ENCODE data around the gene PAWR. TPM values are rescaled to one million over a fixed set of nuclear protein-coding genes. Genes with fewer than 3 reads are reported as not detected.
A peak's percentile ranks its signal among the peaks of the same experiment; 100 is the strongest.

The PAWR gene
- total RNA-seq, 1 experiment from 2014 or later: 83.2 TPM

GRCh38 chr12:79618848-79619404, 71.8 kb downstream of the PAWR start:
- Histone ChIP-seq H3K36me3 (ENCODE audit: insufficient read depth, low read length) (peaks cover 20% of the 10 kb centered on the region), H3K79me2 (ENCODE audit: low read length) (peaks cover 96% of the 10 kb centered on the region), H2AFZ (ENCODE audit: low read length) (no peak overlapping the region), H3K9ac (ENCODE audit: low read length) (no peak overlapping the region), H3K9me3 (ENCODE audit: low read length) (no peaks in the 10 kb centered on the region), H3K4me3 (ENCODE audit: low read length) (no peak overlapping the region), H3K4me2 (ENCODE audit: low read depth, low read length, poor library complexity, severe bottlenecking) (no peak overlapping the region), H4K20me1 (ENCODE audit: insufficient read depth, low read depth, low read length) (no peaks in the 10 kb centered on the region), H3K27me3 (ENCODE audit: low read length) (no peaks in the 10 kb centered on the region), H3K9me2 (replicated peaks; ENCODE audit: insufficient read depth, low read length) (no peaks in the 10 kb centered on the region), H3K4me1 (ENCODE audit: low read length) (peaks cover 47% of the 10 kb centered on the region), H3K27ac (ENCODE audit: low read length) (no peak overlapping the region)
- no peak for DNase-seq

DNA sequence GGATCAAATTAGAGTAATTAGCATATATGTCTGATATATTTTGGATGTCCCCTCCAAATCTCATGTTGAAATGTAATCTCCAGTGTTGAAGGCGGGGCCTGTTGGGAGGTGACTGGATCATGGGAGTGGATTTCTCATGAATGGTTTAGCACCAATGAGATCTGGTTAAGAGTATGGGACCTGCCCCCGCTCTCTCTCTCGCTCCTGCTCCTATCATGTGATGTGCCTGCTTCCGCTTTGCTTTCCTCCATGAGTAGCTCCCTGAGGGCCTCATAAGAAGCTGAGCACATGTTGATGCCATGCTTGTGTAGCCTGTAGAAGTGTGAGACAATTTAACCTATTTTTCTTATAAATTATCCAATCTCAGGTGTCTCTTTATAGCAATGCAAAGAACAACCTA, 73.1 kb downstream of the PAWR start:
- H2AFZ ChIP-seq (ENCODE audit: low read length): no peak overlapping the region
- no peak for DNase-seq
- no peaks in the 10 kb centered on the region for H3K9me3 ChIP-seq (ENCODE audit: low read length)
- peaks cover 93% of the 10 kb centered on the region for H3K79me2 ChIP-seq (ENCODE audit: low read length)
- 0 out of 2 replicates have a peak overlapping the region, but pooled peaks have one; percentile 74 for H3K27ac ChIP-seq (ENCODE audit: low read length)
- H3K9me2 ChIP-seq (replicated peaks; ENCODE audit: insufficient read depth, low read length): no peaks in the 10 kb centered on the region
- H4K20me1 ChIP-seq (ENCODE audit: insufficient read depth, low read depth, low read length): no peaks in the 10 kb centered on the region
- H3K36me3 ChIP-seq (ENCODE audit: insufficient read depth, low read length): peaks cover 25% of the 10 kb centered on the region
- H3K27me3 ChIP-seq (ENCODE audit: low read length): no peaks in the 10 kb centered on the region
- H3K4me3 ChIP-seq (ENCODE audit: low read length): no peak overlapping the region
- no peak overlapping the region for H3K9ac ChIP-seq (ENCODE audit: low read length)
- H3K4me2 ChIP-seq (ENCODE audit: low read depth, low read length, poor library complexity, severe bottlenecking): peak overlapping the region; percentile 41
- H3K4me1 ChIP-seq (ENCODE audit: low read length): peaks cover 54% of the 10 kb centered on the region

DNA sequence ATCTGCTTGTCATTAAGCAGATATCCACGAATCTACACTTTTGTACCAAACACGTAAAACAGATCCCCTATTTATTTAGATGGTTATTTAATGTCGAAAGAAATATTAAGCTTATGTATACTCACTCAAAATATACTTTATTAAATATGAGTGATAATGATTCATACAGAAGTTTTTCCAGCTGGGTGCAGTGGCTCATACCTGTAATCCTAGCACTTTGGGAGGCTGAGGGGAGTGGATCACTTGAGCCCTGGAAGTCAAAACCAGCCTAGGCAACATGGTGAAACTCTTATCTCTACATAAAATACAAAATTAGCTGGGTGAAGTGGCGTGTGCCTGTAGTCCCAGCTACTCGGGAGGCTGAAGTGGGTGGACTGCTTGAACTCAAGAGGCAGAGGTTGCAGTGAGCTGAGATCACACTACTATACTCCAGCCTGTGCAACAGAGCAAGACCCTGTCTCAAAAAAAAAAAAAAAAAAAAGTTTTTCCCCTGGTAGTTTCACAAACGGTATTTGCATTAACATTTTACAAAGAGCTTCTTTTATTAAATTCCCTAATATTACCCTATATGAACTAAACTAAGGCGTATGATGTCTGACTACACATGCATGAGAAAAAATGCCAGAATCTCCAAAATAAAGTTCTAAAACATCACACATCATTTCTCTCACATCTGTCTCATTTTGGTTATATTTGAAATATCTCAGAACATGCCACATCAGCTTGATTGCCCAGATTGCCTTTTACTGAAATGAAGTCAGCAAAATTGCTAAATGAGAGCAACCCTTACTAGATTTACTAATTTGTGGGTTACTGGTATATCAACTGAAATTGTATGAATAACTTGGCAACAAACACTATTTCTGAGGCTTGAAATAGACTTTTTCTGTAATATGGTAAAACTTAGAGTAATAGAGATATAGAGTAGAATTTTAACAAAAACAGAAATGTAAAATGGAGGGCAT, 74.9 kb downstream of the PAWR start:
- H3K9me2 ChIP-seq (replicated peaks; ENCODE audit: insufficient read depth, low read length): no peaks in the 10 kb centered on the region
- H3K4me3 ChIP-seq (ENCODE audit: low read length): no peak overlapping the region
- peaks cover 22% of the 10 kb centered on the region for H3K36me3 ChIP-seq (ENCODE audit: insufficient read depth, low read length)
- H3K9me3 ChIP-seq (ENCODE audit: low read length): no peaks in the 10 kb centered on the region
- no peaks in the 10 kb centered on the region for H4K20me1 ChIP-seq (ENCODE audit: insufficient read depth, low read depth, low read length)
- H3K4me2 ChIP-seq (ENCODE audit: low read depth, low read length, poor library complexity, severe bottlenecking): peak overlapping the region; percentile 41
- H3K27ac ChIP-seq (ENCODE audit: low read length): peak overlapping the region; percentile 74
- peaks cover 64% of the 10 kb centered on the region for H3K4me1 ChIP-seq (ENCODE audit: low read length)
- H3K27me3 ChIP-seq (ENCODE audit: low read length): no peaks in the 10 kb centered on the region
- H2AFZ ChIP-seq (ENCODE audit: low read length): no peak overlapping the region
- DNase-seq: peak; percentile 75
- peaks cover 92% of the 10 kb centered on the region for H3K79me2 ChIP-seq (ENCODE audit: low read length)
- 0 out of 2 replicates have a peak overlapping the region, but pooled peaks have one; percentile 2 for H3K9ac ChIP-seq (ENCODE audit: low read length)

- no peaks in the 10 kb centered on the region for H3K9me2 ChIP-seq (replicated peaks; ENCODE audit: insufficient read depth, low read length)
- DNase-seq: no peak
- H3K4me3 ChIP-seq (ENCODE audit: low read length): no peak overlapping the region
- 0 out of 2 replicates have a peak overlapping the region, but pooled peaks have one; percentile 7 for H3K27ac ChIP-seq (ENCODE audit: low read length)
- H3K36me3 ChIP-seq (ENCODE audit: insufficient read depth, low read length): peaks cover 20% of the 10 kb centered on the region
- H3K27me3 ChIP-seq (ENCODE audit: low read length): no peaks in the 10 kb centered on the region
- H4K20me1 ChIP-seq (ENCODE audit: insufficient read depth, low read depth, low read length): no peaks in the 10 kb centered on the region
- H2AFZ ChIP-seq (ENCODE audit: low read length): no peak overlapping the region
- H3K4me1 ChIP-seq (ENCODE audit: low read length): peaks cover 64% of the 10 kb centered on the region
- H3K9me3 ChIP-seq (ENCODE audit: low read length): no peaks in the 10 kb centered on the region
- no peak overlapping the region for H3K9ac ChIP-seq (ENCODE audit: low read length)
- no peak overlapping the region for H3K4me2 ChIP-seq (ENCODE audit: low read depth, low read length, poor library complexity, severe bottlenecking)
- peaks cover 93% of the 10 kb centered on the region for H3K79me2 ChIP-seq (ENCODE audit: low read length)
These were observed 76.0 kb downstream of the PAWR start for GRCh38 chr12:79614730-79615129.

DNA sequence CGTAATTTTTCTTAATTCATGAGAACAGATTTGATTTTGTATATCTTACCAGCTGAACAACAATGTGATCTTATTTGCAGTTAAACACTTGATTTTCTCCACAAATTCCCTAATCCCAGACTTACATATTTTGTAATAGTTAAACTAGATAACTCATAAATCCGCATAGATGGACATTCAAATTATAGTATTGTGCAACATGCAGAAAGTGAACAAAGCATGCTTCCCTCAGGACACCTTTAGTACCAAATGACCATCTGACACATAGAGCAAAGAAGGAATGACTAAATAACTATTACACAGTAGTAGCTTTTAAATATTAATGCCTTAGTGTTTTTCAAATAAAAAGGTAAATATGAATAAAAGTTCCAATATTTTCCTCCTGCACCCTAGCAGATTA, 88.9 kb downstream of the PAWR start:
- no peak for DNase-seq
- Histone ChIP-seq H3K4me1 (ENCODE audit: low read length) (no peaks in the 10 kb centered on the region), H3K4me2 (ENCODE audit: low read depth, low read length, poor library complexity, severe bottlenecking) (no peak overlapping the region), H3K9me2 (replicated peaks; ENCODE audit: insufficient read depth, low read length) (no peaks in the 10 kb centered on the region), H3K79me2 (ENCODE audit: low read length) (peaks cover 96% of the 10 kb centered on the region), H3K9me3 (ENCODE audit: low read length) (no peaks in the 10 kb centered on the region), H4K20me1 (ENCODE audit: insufficient read depth, low read depth, low read length) (no peaks in the 10 kb centered on the region), H3K9ac (ENCODE audit: low read length) (no peak overlapping the region), H2AFZ (ENCODE audit: low read length) (no peak overlapping the region), H3K4me3 (ENCODE audit: low read length) (no peak overlapping the region), H3K36me3 (ENCODE audit: insufficient read depth, low read length) (no peaks in the 10 kb centered on the region), H3K27ac (ENCODE audit: low read length) (no peak overlapping the region), H3K27me3 (ENCODE audit: low read length) (no peaks in the 10 kb centered on the region)

DNA sequence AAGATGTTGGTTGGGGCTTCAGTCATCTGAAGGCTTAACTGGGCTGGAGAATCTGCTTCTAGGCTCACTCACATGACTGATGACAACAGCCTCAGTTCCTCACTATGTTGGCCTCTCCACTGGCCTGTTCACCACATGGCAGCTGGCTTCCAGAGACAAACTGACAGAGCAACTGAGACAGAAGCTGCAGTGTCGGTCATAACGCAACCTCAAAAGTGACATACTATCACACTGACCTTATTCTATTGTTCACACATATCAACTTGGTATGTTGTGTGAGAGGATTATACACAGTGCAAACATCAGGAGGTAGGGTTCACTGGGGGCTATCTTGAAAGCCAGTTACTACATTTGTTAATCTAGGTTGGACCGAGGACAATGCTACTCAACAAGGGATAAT, 92.9 kb downstream of the PAWR start:
- H3K9me2 ChIP-seq (replicated peaks; ENCODE audit: insufficient read depth, low read length): no peaks in the 10 kb centered on the region
- peaks cover 10% of the 10 kb centered on the region; the same call in 1 of the 2 replicates for H3K36me3 ChIP-seq (ENCODE audit: insufficient read depth, low read length)
- H3K4me3 ChIP-seq (ENCODE audit: low read length): no peak overlapping the region
- H3K27ac ChIP-seq (ENCODE audit: low read length): no peak overlapping the region
- peaks cover 81% of the 10 kb centered on the region for H3K79me2 ChIP-seq (ENCODE audit: low read length)
- H3K9ac ChIP-seq (ENCODE audit: low read length): no peak overlapping the region
- H2AFZ ChIP-seq (ENCODE audit: low read length): no peak overlapping the region
- no peaks in the 10 kb centered on the region for H4K20me1 ChIP-seq (ENCODE audit: insufficient read depth, low read depth, low read length)
- H3K27me3 ChIP-seq (ENCODE audit: low read length): no peaks in the 10 kb centered on the region
- no peak overlapping the region for H3K4me2 ChIP-seq (ENCODE audit: low read depth, low read length, poor library complexity, severe bottlenecking)
- no peaks in the 10 kb centered on the region for H3K4me1 ChIP-seq (ENCODE audit: low read length)
- no peak for DNase-seq
- no peaks in the 10 kb centered on the region for H3K9me3 ChIP-seq (ENCODE audit: low read length)

GRCh38 chr12:79596719-79597350, 93.9 kb downstream of the PAWR start:
- DNase-seq: no peak
- Histone ChIP-seq H3K27me3 (ENCODE audit: low read length) (no peaks in the 10 kb centered on the region), H2AFZ (ENCODE audit: low read length) (no peak overlapping the region), H3K27ac (ENCODE audit: low read length) (no peak overlapping the region), H3K9me2 (replicated peaks; ENCODE audit: insufficient read depth, low read length) (no peaks in the 10 kb centered on the region), H3K36me3 (ENCODE audit: insufficient read depth, low read length) (peaks cover 16% of the 10 kb centered on the region; the same call in 1 of the 2 replicates), H4K20me1 (ENCODE audit: insufficient read depth, low read depth, low read length) (no peaks in the 10 kb centered on the region), H3K9ac (ENCODE audit: low read length) (no peak overlapping the region), H3K4me2 (ENCODE audit: low read depth, low read length, poor library complexity, severe bottlenecking) (no peak overlapping the region), H3K79me2 (ENCODE audit: low read length) (peaks cover 81% of the 10 kb centered on the region), H3K9me3 (ENCODE audit: low read length) (no peaks in the 10 kb centered on the region), H3K4me1 (ENCODE audit: low read length) (no peaks in the 10 kb centered on the region), H3K4me3 (ENCODE audit: low read length) (no peak overlapping the region)

DNA sequence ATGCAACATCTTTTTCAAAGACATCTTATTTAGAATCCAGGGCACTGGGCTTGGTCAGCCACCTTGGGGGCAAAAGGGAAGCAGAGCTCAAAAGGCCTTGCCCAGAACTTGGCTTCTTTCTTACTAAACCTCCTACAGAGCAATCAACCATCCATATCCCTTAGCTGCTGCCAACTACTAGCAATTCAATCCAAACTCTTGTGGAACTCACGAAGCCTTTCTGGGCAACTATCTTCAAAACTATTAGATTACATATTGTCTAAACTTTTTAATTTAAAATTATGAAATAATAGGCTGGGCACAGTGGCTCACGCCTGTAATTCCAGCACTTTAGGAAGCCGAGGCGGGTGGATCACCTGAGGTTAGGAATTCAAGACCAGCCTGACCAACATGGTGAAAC, 95.5 kb downstream of the PAWR start:
- Histone ChIP-seq H4K20me1 (ENCODE audit: insufficient read depth, low read depth, low read length) (no peaks in the 10 kb centered on the region), H3K27ac (ENCODE audit: low read length) (no peak overlapping the region), H3K9ac (ENCODE audit: low read length) (no peak overlapping the region), H3K79me2 (ENCODE audit: low read length) (peaks cover 77% of the 10 kb centered on the region), H3K4me1 (ENCODE audit: low read length) (peaks cover 4% of the 10 kb centered on the region; the same call in 1 of the 2 replicates), H3K4me3 (ENCODE audit: low read length) (no peak overlapping the region), H3K36me3 (ENCODE audit: insufficient read depth, low read length) (peaks cover 28% of the 10 kb centered on the region; the same call in 1 of the 2 replicates), H2AFZ (ENCODE audit: low read length) (no peak overlapping the region), H3K9me2 (replicated peaks; ENCODE audit: insufficient read depth, low read length) (no peaks in the 10 kb centered on the region), H3K4me2 (ENCODE audit: low read depth, low read length, poor library complexity, severe bottlenecking) (no peak overlapping the region), H3K27me3 (ENCODE audit: low read length) (no peaks in the 10 kb centered on the region), H3K9me3 (ENCODE audit: low read length) (no peaks in the 10 kb centered on the region)
- DNase-seq: no peak

Data from Karpas-422 (cell line).